Astrocyte (in vitro differentiated cells and primary cell): ENCODE results near the gene ILKAP.

ENCODE experiments used
- CTCF ChIP-seq: IDR thresholded peaks from 2 replicates; pipeline ENCODE4 v1.5.1; 2011; ENCODE audit warnings: low read depth, mild to moderate bottlenecking, inconsistent platforms, low read length, moderate library complexity; ENCODE audit not compliant: insufficient read depth
- EZH2 ChIP-seq: IDR thresholded peaks from 2 replicates; pipeline ENCODE4 v1.6.1; 2012; ENCODE audit warnings: mild to moderate bottlenecking, low read length, inconsistent platforms; ENCODE audit not compliant: insufficient read depth

DNA sequence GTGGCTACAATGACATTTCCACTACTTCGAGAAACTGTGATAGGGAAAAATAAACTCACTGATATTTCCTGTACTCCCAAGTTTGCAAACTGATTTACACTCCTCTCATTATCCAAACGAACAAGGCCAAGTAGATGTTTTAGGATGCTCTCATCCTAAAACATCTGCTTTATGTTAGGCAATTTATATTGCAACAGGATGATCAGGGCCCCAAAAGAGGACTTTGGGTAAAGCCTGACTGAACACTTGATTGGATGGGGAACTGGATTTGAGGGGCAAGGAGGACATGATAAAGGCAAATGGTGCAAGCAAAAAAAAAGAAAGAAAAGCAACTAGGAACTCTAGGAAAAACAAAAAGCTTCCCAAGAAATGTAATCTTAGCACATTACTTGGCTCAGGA is 38.5 kb upstream of the ILKAP start:
- TF ChIP-seq CTCF (no peak), EZH2 (no peak)
